HEK293T (cell line): Measurements from ENCODE around the gene KYNU.

Source experiments
- BHLHE40 ChIP-seq: fragments of 450-650 bp; IDR thresholded peaks from 2 replicates; pipeline ENCODE4 v1.6.1; 2016; ENCODE audit warnings: mild to moderate bottlenecking, moderate library complexity, borderline replicate concordance
- CTBP1 ChIP-seq: fragments of 450-650 bp; IDR thresholded peaks from 2 replicates; pipeline ENCODE4 v1.6.1; 2016; ENCODE audit warnings: borderline replicate concordance
- FOXA1 ChIP-seq: fragments of 450-650 bp; IDR thresholded peaks from 2 replicates; pipeline ENCODE4 v1.6.1; 2016; ENCODE audit warnings: mild to moderate bottlenecking
- FOXK2 ChIP-seq: fragments of 450-650 bp; IDR thresholded peaks from 2 replicates; pipeline ENCODE4 v1.6.1; 2016; ENCODE audit warnings: mild to moderate bottlenecking
- HDGF ChIP-seq: fragments of 450-650 bp; IDR thresholded peaks from 2 replicates; pipeline ENCODE4 v1.6.1; 2017; ENCODE audit warnings: antibody characterized with exemption, borderline replicate concordance
- LEF1 ChIP-seq: fragments of 450-650 bp; IDR thresholded peaks from 2 replicates; pipeline ENCODE4 v1.6.1; 2017; ENCODE audit warnings: mild to moderate bottlenecking, borderline replicate concordance
- SP1 ChIP-seq: fragments of 450-650 bp; IDR thresholded peaks from 2 replicates; pipeline ENCODE4 v1.6.1; 2017
- ZNF384 ChIP-seq: fragments of 450-650 bp; IDR thresholded peaks from 2 replicates; pipeline ENCODE4 v1.6.1; 2016
- TF ChIP-seq, protein P1 (sequence below): fragments of 450-650 bp; IDR thresholded peaks from 2 replicates; pipeline ENCODE4 v1.6.1; 2016

DNA sequence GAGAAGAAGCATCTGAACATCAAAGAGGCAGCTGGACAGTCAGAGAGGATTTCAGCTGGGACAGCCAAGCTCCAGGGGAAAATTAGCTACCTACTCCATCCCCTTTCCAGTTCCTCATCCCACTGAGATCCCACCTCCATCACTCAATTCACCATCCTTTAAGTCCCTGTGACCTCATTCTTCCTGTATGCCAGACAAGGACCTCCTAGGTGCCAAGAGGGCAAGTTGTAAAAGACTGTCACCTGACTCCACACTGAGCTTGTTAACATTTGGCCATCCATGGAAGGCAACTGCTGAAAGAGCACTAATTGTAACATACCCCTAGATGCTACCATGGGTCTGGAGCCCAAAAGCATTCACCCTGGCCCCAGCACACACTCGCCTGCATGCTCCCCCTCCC is 97.8 kb downstream of the KYNU start:
- TF ChIP-seq FOXK2 (no peak), ZNF384 (no peak), BHLHE40 (no peak), HDGF (no peak), CTBP1 (no peak), LEF1 (no peak), SP1 (no peak), FOXA1 (no peak)
- TF ChIP-seq, protein P1, sequence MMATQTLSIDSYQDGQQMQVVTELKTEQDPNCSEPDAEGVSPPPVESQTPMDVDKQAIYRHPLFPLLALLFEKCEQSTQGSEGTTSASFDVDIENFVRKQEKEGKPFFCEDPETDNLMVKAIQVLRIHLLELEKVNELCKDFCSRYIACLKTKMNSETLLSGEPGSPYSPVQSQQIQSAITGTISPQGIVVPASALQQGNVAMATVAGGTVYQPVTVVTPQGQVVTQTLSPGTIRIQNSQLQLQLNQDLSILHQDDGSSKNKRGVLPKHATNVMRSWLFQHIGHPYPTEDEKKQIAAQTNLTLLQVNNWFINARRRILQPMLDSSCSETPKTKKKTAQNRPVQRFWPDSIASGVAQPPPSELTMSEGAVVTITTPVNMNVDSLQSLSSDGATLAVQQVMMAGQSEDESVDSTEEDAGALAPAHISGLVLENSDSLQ, result no peak
